Islet of Langerhans (tissue), 1 donor: ENCODE results near the gene GALNT6.

Experiments
- FAIRE-seq: peaks from one replicate; lab custom pipeline; 2011; peaks lifted over from hg19 to GRCh38; lab: Jason Lieb, UNC

GALNT6 gene

GRCh38 chr12:51405801-51406207, 14.6 kb upstream of the GALNT6 start:
- no peak for FAIRE-seq

- no peak for FAIRE-seq
Measured at GRCh38 chr12:51404627-51405026, 13.4 kb upstream of the GALNT6 start.

DNA sequence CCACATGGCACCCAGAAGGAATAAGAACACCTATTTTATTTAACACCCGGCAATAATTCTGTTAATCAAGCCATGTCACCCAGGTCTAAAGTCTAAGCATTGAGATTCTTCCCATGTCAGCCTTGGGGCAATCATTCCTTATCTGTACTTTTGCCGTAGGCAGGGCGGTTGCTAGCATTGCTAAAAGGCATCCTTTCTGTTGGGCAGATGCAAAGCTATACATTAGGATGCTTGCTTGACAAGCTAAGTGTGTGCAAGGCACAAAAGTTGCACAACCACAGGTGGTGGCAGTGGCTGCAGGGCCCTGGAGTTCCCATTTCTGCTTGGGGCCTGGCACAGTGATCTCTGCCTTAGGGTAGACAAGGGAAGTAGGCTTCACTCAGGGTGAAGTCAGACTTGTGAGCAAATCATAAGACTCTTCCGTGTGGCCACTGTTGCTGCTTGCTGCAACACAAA, 12.5 kb upstream of the GALNT6 start:
- no peak for FAIRE-seq

GRCh38 chr12:51403159-51403558, 12.0 kb upstream of the GALNT6 start:
- FAIRE-seq = no peak

DNA sequence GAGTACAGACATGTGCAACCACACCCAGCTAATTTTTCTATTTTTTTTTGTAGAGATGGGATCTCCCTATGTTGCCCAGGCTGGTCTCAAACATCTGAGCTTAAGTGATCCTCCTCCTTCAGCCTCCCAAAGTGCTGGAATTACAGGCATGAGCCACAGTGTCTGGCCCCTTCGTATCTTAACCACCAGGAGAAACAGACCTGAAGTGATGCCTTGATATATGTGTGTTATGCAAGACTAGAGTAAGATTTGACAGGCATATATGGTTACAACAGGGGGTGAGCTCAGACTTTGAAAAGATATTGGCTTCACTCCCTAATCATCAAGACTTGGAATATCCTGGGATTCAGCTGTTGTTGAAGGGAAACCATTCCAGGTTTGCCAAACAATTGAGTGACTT, 10.7 kb upstream of the GALNT6 start:
- FAIRE-seq = no peak

- no peak for FAIRE-seq
Measured at GRCh38 chr12:51401486-51401885, 10.3 kb upstream of the GALNT6 start.

DNA sequence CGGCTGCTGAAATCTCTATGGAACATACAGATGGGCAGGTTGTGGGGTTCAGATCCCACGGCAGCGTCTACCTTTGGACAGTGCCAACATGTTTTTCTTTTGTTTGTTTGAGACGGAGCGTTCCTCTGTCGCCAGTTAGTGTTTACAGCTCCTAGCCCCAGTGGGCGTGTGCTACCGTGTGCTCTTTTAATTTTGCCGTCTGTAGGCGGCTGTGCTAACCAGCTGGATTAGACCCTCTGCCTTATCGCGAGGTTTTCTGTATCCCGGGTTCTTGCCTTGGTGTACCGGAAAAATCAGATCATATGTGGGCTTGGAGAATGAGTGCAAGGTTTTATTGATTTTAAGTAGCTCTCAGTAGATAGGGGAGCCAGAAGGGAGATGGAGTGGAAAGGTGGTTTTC, 9.8 kb upstream of the GALNT6 start:
- no peak for FAIRE-seq

DNA sequence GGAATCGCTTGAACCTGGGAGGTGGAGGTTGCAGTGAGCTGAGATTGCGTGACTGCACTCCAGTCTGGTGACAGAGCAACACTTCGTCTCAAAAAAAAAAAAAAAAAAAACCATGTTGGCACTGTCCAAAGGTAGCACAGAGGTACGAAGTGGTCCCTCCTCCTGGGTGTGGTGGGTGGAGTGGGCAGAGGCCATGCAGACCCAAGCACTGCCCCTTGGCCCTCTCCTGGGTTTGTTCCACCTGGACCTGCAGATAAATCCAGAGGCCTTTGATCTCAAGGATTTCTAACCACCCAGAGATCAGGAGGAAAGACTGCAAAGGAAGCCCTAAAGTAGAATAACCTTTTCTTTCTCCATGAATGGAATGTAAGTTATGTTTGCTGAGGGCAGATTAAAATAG, 8.7 kb upstream of the GALNT6 start:
- FAIRE-seq = no peak

DNA sequence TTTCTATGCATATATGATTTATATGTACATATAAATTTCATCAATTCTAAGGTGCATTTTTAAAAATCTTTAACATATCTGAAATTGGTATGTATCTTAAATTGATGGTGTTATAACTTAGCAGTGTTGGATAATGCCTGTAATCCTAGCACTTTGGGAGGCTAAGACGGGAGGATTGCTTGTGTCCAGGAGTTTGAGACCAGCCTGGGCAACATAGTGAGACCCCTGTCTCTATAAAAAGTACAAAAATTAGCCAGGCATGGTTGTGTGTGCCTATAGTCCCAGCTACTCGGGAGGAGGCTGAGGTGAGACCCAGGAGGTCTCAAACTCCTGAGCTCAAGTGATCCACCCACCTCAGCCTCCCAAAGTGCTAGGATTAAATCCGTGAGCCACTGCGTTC, 6.5 kb upstream of the GALNT6 start:
- no peak for FAIRE-seq

GRCh38 chr12:51395283-51396230, 4.4 kb upstream of the GALNT6 start:
- no peak for FAIRE-seq

DNA sequence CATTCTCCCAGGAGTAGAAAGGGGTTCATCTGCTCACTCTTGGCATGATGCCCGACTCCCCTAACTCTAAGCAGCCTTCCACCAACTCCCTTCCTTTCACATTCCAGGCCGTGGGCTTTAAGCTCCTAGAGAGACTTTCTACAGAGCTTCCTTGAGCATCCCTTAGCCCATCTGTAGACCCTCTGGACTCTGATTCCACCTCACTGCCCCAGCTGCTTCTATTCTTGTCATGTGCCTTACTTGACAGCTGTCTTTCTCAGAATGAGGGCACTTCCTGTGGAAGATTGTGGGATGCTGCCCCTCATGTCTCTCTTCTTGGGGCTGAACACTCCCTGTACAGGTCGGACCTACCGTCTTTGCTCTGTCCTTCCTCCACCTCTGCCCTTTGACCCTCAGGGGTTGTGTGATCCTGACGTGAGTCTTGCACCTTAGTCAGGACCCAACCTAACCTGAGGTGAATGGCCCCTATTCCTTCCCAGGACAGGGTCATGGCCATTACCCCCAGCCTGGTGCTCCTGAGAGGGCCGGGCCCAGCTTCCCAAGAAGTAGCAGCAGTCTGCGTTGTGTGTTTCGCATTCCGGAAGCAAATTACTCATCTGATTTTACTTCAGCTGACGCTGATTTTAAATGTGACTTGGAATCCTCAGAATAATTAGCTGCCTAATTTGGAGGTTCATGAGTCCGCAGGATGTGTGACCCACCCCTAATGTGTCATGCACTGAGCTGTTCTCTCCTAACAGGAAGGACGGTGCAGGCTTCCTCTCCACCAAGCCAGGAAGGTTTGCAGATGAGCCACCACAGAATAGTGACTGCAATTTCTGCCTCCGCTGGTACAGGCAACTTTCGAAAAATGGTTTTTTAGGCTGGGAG, 2.7 kb upstream of the GALNT6 start:
- no peak for FAIRE-seq

GRCh38 chr12:51392556-51393237, 1.5 kb upstream of the GALNT6 start:
- FAIRE-seq = no peak

DNA sequence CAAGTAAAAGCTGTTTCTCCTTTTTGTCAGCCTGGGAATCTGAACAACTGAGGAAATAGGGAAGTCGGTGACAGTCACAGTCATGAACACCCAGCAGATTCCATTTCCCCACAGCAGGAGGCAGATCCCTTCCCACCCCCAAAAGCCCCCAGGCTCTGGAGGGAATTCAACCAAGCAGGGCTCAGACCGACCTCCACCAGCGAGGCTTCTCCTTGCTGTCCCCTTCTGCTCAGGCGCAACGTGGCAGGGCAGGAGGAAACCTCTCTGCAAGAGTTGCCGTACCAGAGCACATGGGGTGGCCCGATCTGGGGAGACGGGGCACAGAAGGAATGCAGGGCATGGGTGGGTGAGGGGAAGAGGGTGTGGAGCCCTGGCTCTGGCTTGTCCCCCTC, 319 bp downstream of the GALNT6 start:
- FAIRE-seq = no peak

DNA sequence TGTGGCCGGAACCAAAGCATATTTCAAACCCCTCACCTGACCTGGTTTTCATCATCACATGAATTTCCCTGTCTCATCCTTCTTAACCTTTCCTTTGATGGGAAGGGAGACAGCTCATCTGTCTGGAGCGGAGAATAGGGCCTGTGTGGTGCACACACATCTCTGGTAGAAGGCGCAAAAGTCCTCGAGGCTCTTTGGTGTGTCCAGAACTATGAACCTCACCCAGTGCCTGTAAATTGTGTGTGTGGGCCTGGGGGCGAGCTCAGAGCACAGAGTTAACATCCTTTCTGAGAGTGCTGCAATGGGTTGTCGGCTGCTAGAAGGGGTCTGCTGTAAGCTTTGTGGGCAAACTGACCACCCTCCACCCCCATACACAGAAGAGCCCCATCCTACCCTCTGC, 749 bp downstream of the GALNT6 start:
- FAIRE-seq = no peak

DNA sequence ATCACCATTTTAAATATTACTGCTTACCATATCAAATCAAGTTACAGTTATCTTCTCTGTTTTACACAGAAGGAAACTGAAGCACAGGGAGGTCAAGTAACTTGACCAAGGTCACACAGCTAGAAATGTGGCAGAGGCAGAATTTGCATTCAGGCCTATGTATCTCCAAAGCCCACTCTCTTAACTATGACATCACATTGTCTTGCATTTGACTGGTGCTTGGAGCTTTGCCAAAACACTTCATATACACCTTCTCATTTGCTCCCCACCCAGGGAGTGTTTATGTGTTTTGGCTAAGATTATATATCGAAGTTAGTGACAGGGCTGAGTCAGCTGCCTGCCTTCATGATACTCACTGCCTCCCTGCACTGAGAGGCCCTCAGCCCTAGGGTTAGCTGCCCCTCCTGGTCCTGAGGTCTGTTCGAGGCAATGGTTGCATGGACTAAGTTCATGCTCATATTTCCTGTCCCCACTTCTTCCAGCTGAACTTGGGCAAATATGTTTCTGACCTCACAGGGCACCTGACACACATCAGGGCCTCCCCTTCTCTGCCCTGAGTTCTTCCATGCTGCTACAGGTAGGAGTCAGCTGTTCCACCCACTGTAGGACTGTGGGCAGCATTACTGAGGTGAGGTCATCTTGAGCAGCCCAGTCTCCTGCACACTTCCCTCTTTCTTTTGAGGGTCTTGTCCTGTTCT, 1.8 kb downstream of the GALNT6 start:
- FAIRE-seq = no peak

- FAIRE-seq = no peak
Measured at GRCh38 chr12:51388846-51389245, 2.4 kb downstream of the GALNT6 start.

DNA sequence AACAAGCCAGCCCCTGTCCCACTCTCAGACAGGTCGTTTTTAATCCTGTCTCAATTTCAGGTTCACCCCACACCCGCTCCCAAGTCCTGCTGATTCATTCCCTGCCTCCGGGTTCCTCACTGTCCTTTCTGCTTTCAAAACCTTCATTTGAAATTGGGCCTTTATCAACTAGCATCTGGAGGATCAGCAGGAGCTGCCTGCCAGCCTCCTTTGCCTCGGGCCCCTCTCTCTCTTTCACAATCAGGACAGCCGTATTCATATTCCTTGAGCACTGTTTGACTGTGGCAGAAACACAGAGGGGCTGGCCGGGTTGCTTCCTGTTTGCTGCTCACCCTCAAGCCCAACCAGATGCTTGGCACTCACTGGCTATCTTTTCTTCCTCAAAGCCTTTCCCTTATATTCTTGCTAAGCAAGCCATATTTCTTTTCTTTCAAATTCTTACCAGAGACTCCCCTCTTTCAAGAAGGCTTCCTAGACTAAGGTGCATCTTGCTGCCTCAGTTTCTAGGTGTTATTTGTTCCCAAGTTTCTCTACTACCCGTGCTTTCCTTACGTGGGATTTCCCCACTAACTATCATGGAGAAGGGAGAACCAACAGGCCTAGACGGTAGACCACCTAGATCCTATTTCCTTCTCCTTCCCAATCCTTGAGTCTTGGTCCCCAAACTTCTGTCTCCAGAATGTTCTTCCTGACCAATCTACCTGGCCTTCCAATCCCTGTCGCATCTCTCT, 3.0 kb downstream of the GALNT6 start:
- no peak for FAIRE-seq

- no peak for FAIRE-seq
Measured at GRCh38 chr12:51386351-51386750, 4.9 kb downstream of the GALNT6 start.

DNA sequence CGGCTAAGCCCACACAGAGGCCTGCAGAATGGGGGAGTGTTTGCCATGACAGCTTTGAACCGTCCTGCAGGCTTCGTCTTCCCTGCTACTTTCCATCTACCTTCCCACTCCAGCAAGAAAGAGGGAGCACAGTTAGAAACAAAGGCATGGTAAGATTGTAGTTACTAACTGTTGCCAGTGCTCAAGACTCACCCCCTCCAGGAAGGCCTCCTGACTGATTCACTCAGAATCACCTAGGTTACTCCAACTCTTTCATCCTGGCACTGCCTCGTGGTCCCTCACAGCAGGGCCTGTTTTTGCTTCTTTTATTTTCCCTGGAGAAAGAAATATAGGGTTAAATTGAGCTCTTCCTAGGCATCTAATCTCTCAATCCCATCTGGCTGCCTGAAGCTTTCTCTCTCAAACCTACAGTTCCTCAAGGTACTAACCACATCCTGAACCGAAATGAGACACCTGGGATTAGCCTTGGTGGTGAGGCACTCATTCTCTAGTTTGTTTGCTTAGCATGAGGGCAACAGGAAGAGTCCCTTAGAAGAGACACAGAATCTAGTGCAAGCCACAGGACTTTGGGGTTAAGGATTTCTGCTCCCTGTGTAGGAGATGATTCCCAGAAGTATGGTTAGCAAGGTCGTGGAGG, 7.8 kb downstream of the GALNT6 start:
- no peak for FAIRE-seq

GRCh38 chr12:51382173-51382572, 9.0 kb downstream of the GALNT6 start:
- no peak for FAIRE-seq
